ENCODE data around the gene MAPKAPK2. TPM values are rescaled to one million over a fixed set of nuclear protein-coding genes. Genes with fewer than 3 reads are reported as not detected.

Gene MAPKAPK2
- total RNA-seq, 1 experiment from 2014 or later = 51.1 TPM

DNA sequence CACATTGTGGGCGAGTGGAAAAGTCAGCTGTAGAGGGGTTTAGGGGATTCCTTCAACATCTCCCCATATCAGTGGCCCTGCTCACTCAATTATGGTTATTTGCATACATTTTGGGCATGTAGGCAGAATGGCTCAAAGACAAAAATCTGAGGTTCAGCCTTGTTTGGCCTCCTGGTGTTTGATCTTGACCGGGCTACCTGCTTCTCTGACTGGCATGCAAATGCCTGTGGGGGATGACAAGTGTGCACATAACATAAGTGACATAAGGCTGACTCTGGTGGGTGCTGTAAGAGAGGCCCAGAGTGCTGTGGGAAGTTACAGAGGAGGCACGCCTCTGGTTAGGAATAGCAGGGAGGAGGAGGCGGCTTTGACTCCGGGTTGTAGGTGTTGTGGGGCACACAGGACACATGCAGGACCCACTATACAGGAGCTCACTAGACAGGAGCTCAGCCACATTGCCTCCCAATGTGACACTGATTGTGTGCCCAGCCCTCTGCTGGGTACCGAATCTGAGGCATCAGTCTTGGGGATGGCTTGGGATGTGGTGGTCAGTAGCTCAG, 56.5 kb downstream of the MAPKAPK2 start (continued):
- TF ChIP-seq SP1 (IDR thresholded peaks at IDR 0.05; ENCODE audit: low read depth) = no peak

- H4K20me1 ChIP-seq (ENCODE audit: insufficient read depth) = no peaks in the 10 kb centered on the region
- no peak for DNase-seq (ENCODE audit: low read depth, low spot score)
- H3K9ac ChIP-seq (ENCODE audit: low read length) = no peak overlapping the region
- no peak overlapping the region for H3K27ac ChIP-seq (ENCODE audit: low read depth, low read length)
- H2AFZ ChIP-seq (ENCODE audit: low read depth, low read length, poor library complexity, severe bottlenecking) = no peak overlapping the region
- no peak for ATAC-seq
- H3K27me3 ChIP-seq (ENCODE audit: insufficient read depth, low read length) = no peaks in the 10 kb centered on the region
- no peak overlapping the region for H3K4me2 ChIP-seq (ENCODE audit: low read length)
- no TSS peak for BruUV-seq (replicated peaks)
- H3K9me3 ChIP-seq (ENCODE audit: control insufficient read depth in 1 of 2, insufficient read depth in 1 of 2, low read depth in 1 of 2, low read length in 2 of 2) = no peaks in the 10 kb centered on the region
- ChIA-PET RAD21 (ENCODE audit: low non-redundant PET in 1 of 2, low total read pairs in 2 of 2, uncharacterized antibody in 2 of 2, unreplicated experiment in 2 of 2) (no interaction called here), CTCF (no interaction called here), POLR2A (no interaction called here)
- intact Hi-C loops (cut with micrococcal nuclease) = no loop called here
- H3K36me3 ChIP-seq (ENCODE audit: control insufficient read depth in 1 of 2, insufficient read depth in 2 of 2, low read length in 2 of 2) = no peaks in the 10 kb centered on the region
- no peaks in the 10 kb centered on the region for H3K9me2 ChIP-seq (ENCODE audit: insufficient read depth)
- H3K4me3 ChIP-seq (replicated peaks in 1 of 2; ENCODE audit: low read depth in 1 of 2, low read length in 2 of 2) = no peak overlapping the region
- no peaks in the 10 kb centered on the region for H3K4me1 ChIP-seq (ENCODE audit: control insufficient read depth in 1 of 2, insufficient read depth in 2 of 2, low read length in 2 of 2)
- TF ChIP-seq SP1 (IDR thresholded peaks at IDR 0.05; ENCODE audit: low read depth) (no peak), TCF7L2 (IDR thresholded peaks at IDR 0.05; ENCODE audit: borderline replicate concordance, extremely low read depth, insufficient read depth, insufficient read length) (no peak), POLR2A (IDR thresholded peaks at IDR 0.05; ENCODE audit: borderline replicate concordance, extremely low read depth, insufficient read depth, insufficient read length) (no peak), ELF1 (IDR thresholded peaks at IDR 0.05; ENCODE audit: borderline replicate concordance, low read depth) (no peak), YY1 (IDR thresholded peaks at IDR 0.05; ENCODE audit: extremely low read depth, insufficient replicate concordance, low read depth, low read length) (no peak), POLR2AphosphoS5 (IDR thresholded peaks at IDR 0.05; ENCODE audit: low read depth, low read length) (no peak), ZBTB33 (IDR thresholded peaks at IDR 0.05; ENCODE audit: extremely low read depth, insufficient replicate concordance, low read length) (no peak), FOSL1 (IDR thresholded peaks at IDR 0.05; ENCODE audit: low read depth) (no peak), CBX3 (IDR thresholded peaks at IDR 0.05; ENCODE audit: low read depth) (no peak), JUND (IDR thresholded peaks at IDR 0.05) (no peak), EGR1 (IDR thresholded peaks at IDR 0.05; ENCODE audit: low read depth) (no peak), SIN3A (IDR thresholded peaks at IDR 0.05; ENCODE audit: low read depth) (no peak), EZH2 (IDR thresholded peaks at IDR 0.05) (no peak), CEBPB (IDR thresholded peaks at IDR 0.05; ENCODE audit: low read depth) (no peak)
- TF ChIP-seq, protein P1, sequence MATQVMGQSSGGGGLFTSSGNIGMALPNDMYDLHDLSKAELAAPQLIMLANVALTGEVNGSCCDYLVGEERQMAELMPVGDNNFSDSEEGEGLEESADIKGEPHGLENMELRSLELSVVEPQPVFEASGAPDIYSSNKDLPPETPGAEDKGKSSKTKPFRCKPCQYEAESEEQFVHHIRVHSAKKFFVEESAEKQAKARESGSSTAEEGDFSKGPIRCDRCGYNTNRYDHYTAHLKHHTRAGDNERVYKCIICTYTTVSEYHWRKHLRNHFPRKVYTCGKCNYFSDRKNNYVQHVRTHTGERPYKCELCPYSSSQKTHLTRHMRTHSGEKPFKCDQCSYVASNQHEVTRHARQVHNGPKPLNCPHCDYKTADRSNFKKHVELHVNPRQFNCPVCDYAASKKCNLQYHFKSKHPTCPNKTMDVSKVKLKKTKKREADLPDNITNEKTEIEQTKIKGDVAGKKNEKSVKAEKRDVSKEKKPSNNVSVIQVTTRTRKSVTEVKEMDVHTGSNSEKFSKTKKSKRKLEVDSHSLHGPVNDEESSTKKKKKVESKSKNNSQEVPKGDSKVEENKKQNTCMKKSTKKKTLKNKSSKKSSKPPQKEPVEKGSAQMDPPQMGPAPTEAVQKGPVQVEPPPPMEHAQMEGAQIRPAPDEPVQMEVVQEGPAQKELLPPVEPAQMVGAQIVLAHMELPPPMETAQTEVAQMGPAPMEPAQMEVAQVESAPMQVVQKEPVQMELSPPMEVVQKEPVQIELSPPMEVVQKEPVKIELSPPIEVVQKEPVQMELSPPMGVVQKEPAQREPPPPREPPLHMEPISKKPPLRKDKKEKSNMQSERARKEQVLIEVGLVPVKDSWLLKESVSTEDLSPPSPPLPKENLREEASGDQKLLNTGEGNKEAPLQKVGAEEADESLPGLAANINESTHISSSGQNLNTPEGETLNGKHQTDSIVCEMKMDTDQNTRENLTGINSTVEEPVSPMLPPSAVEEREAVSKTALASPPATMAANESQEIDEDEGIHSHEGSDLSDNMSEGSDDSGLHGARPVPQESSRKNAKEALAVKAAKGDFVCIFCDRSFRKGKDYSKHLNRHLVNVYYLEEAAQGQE (IDR thresholded peaks at IDR 0.05; ENCODE audit: low read depth) = no peak
- H3K79me2 ChIP-seq (ENCODE audit: insufficient read depth, low read length) = no peaks in the 10 kb centered on the region
Observed at GRCh38 chr1:206742719-206743383, 58.1 kb downstream of the MAPKAPK2 start.
